ENCODE measurements around the gene OXCT2.
"Not testable (repeated sequence)": the region's sequence is repeated elsewhere in the genome, so short reads cannot be mapped to it uniquely, and the experiment has no call there.

Gene OXCT2

DNA sequence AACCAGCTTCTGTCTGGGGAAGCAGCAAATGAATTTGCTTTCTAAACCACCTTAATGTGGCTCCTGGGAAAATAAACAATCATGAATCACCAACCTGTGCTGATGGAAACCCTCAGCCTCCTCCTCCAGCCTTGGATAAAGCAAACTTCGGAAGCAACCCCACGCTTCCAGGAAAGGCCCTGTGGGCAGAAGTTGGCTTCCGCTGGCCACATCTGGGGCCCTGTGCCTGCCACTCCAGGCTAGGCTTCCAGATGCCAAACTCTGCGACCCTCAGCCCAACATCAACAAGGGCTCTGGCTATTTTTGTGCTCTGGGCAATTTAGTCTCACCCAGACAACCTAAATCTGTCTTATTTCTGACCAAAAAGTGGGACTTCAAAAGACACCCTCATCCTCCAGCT is 6.2 kb upstream of the OXCT2 start:
- H3K4me3 Mint-ChIP-seq: no peak overlapping the region
- no peaks in the 10 kb centered on the region for H3K36me3 Mint-ChIP-seq (ENCODE audit: low read depth)
- H3K9me3 Mint-ChIP-seq: no peaks in the 10 kb centered on the region
- peaks cover 11% of the 10 kb centered on the region for H3K27me3 Mint-ChIP-seq
- H3K27ac Mint-ChIP-seq: no peak overlapping the region
- H3K4me1 Mint-ChIP-seq (ENCODE audit: low read depth): no peaks in the 10 kb centered on the region

DNA sequence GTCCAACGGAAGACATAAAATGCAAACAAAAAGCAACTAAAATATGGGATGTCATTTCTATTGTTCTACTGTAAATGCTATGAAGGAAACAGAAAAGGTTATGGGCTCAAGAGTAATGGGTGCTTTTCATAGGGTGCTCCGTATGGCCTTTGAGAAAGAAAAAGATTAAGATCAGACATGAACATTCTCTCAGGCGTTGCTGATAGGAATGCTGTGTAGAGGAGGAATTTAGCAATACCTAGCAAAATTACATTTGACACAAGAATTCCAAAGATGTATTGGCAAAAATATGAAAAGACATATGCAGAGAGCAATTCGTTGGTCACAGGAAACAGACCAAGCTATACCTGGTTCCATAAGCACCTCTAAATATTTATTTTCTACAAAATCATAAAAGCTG is 5.7 kb upstream of the OXCT2 start:
- H3K9me3 Mint-ChIP-seq: no peaks in the 10 kb centered on the region
- no peaks in the 10 kb centered on the region for H3K4me1 Mint-ChIP-seq (ENCODE audit: low read depth)
- H3K27ac Mint-ChIP-seq: no peak overlapping the region
- H3K4me3 Mint-ChIP-seq: no peak overlapping the region
- peaks cover 11% of the 10 kb centered on the region for H3K27me3 Mint-ChIP-seq
- H3K36me3 Mint-ChIP-seq (ENCODE audit: low read depth): no peaks in the 10 kb centered on the region

DNA sequence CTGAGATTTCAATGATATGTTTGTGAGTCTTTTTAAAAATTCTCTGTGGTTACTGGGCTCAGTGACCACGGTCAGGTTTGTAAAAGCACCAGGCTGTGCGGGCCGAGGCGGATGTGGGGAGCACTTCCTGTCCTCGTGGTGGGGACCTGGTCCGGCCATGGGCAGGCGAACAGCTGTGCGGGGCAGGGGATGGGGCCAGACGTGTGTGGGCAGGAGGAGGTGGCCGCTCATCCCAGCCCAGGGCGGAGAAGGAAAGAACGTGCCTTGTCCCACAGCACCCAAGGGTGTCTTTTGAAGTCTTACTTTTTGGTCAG is 5.2 kb upstream of the OXCT2 start:
- Mint-ChIP-seq H3K4me1 (ENCODE audit: low read depth) (no peaks in the 10 kb centered on the region), H3K9me3 (no peaks in the 10 kb centered on the region), H3K36me3 (ENCODE audit: low read depth) (no peaks in the 10 kb centered on the region), H3K27me3 (peaks cover 11% of the 10 kb centered on the region), H3K27ac (no peak overlapping the region), H3K4me3 (no peak overlapping the region)

DNA sequence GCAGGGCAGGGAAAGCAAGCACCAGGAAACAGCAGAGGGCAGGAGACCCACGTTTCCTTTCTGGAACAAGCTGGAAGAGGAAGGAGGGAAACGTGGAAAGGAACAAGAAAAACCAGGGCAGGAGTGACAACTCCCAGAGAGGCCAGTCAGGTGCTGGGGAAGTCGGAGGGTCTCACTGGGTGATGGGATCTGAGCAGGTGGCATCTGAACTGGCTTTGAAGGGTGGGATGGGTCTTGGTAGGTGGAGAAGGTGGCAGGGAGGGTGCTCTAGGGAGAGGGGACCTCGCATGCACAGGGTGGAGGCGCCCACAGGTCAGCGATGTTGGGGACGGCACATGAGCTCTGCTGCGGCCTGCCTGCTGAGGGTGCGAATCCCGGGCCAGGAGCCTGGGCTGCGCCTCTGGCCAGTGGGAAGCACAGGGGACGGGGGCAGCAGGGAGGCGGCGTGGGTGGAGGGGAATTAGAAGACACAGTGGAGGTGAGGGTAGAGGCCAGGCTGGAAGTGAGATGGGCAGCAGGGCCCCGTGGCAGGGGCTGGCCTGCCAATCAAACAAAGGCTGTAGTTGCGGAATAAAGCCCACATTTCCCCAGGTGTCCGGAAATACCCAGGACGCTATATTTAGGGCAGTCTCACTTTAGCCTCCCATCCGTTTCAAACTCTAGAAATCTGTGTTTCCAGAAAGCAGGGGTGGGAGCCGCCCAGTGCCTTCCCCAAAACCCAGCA is 4.7 kb upstream of the OXCT2 start:
- not testable (repeated sequence) for H3K36me3 Mint-ChIP-seq (ENCODE audit: low read depth); H3K9me3 Mint-ChIP-seq; H3K27ac Mint-ChIP-seq; H3K4me1 Mint-ChIP-seq (ENCODE audit: low read depth); H3K4me3 Mint-ChIP-seq
- H3K27me3 Mint-ChIP-seq: peaks cover 11% of the 10 kb centered on the region

DNA sequence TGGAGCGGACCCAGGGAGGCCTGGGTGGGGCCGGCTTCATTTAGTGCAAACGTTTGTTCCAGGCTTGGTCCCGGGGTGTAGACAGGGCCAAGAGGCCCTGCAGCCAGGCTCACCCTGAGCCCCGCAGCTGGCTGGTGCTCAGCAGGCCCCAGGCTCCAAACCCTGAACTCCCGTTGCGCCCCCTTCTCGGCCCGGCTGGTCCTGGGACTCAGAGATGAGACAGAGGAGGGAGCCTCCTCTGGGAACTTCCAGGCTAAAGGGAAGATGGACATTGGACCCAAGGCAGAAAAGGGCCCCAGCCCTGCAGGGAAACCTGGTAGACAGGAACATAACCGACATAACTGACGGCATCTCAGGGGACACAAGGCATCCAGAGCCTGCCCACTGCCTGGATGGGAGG is 4.0 kb upstream of the OXCT2 start:
- H3K27me3 Mint-ChIP-seq: peaks cover 11% of the 10 kb centered on the region
- H3K4me1 Mint-ChIP-seq (ENCODE audit: low read depth); H3K4me3 Mint-ChIP-seq; H3K9me3 Mint-ChIP-seq; H3K27ac Mint-ChIP-seq; H3K36me3 Mint-ChIP-seq (ENCODE audit: low read depth): not testable (repeated sequence)

GRCh38 chr1:39773369-39773979 is 2.3 kb upstream of the OXCT2 start:
- H3K4me1 Mint-ChIP-seq (ENCODE audit: low read depth); H3K9me3 Mint-ChIP-seq; H3K27ac Mint-ChIP-seq; H3K4me3 Mint-ChIP-seq; H3K36me3 Mint-ChIP-seq (ENCODE audit: low read depth); H3K27me3 Mint-ChIP-seq: not testable (repeated sequence)

GRCh38 chr1:39770100-39771021 is 787 bp downstream of the OXCT2 start:
- peak overlapping the region; percentile 77 for H3K27ac Mint-ChIP-seq
- H3K9me3 Mint-ChIP-seq; H3K4me1 Mint-ChIP-seq (ENCODE audit: low read depth); H3K36me3 Mint-ChIP-seq (ENCODE audit: low read depth); H3K27me3 Mint-ChIP-seq: not testable (repeated sequence)
- peak overlapping the region; percentile 72 for H3K4me3 Mint-ChIP-seq

DNA sequence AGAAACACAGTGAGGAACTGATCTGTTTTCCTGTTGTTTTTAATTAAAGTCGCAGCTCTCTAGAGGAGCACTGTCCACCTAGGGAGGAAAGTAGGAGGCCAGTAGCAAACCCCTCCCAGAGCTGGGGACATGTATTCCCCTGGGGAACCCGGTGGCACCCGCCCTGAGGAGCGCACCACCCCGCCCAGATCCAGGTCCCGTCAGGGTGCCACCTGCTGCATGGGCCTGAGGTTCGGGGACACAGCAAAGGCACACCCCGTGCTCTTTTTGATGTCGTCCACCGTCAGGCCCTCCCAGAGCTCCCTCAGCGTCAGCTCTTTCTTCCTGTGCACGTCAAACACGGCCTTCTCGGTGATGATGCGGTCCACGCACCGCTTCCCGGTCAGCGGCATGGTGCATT is 1.6 kb downstream of the OXCT2 start:
- not testable (repeated sequence) for H3K27ac Mint-ChIP-seq; H3K4me1 Mint-ChIP-seq (ENCODE audit: low read depth); H3K27me3 Mint-ChIP-seq; H3K4me3 Mint-ChIP-seq; H3K36me3 Mint-ChIP-seq (ENCODE audit: low read depth); H3K9me3 Mint-ChIP-seq

GRCh38 chr1:39766466-39766865 is 4.7 kb downstream of the OXCT2 start:
- H3K4me3 Mint-ChIP-seq; H3K27ac Mint-ChIP-seq; H3K9me3 Mint-ChIP-seq; H3K27me3 Mint-ChIP-seq; H3K4me1 Mint-ChIP-seq (ENCODE audit: low read depth); H3K36me3 Mint-ChIP-seq (ENCODE audit: low read depth): not testable (repeated sequence)

DNA sequence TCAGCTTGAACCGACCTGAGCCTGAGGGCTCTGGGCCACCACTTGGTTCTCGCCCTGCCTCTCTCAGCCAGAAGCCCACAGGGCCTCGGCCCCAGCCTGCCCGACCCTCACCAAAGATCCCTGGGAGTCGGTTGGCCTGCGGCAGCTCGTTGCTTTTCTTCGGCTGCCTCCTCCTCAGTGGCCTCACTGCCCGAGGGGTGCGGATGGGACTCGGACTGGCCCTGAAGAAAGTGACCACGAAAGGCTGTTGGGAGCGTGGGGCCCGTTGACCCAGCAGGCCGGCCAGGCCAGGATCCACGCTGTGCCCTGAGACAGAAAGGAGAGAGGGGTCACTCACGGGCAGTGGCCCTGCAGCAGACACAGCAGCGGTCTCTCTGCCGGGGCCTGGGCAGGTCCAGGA is 6.6 kb downstream of the OXCT2 start:
- H3K36me3 Mint-ChIP-seq (ENCODE audit: low read depth); H3K9me3 Mint-ChIP-seq; H3K27ac Mint-ChIP-seq; H3K27me3 Mint-ChIP-seq; H3K4me3 Mint-ChIP-seq; H3K4me1 Mint-ChIP-seq (ENCODE audit: low read depth): not testable (repeated sequence)

DNA sequence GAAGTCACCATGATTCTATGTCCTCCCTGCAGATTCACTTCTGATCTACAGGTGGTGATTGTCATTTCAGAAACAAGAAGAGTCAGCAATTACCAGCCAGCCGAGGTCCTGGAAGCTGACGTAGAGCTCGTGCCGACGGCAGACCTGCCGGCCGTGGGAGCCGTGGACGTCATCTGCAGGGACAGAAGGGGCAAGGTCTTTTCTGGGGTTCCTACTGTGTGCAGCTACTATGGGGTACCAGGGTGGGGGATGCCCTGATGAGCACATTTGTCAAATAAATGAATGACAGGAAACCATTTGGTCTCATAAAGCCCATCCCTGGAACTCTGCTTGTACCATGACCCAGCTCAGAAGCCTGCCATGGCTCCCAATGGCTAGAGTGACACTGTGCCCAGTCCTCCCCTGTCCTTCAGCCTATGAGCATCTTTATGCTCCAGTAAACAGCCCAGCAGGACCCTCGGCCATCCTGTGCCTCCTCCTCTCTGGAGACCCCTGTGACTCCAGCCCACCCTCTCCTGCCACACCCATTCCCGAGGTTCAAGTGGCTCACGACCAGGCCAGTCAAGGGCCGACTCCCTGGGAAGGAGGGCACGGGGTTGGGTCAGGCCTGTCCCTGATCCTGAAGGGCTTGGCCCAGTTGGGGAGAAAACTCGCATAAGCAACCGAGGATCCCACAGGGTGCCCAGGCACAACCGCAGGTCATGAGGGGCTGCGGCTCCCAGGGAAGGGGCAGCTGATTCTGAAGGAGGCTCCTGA is 7.4 kb downstream of the OXCT2 start:
- H3K27ac Mint-ChIP-seq; H3K9me3 Mint-ChIP-seq; H3K27me3 Mint-ChIP-seq; H3K4me3 Mint-ChIP-seq; H3K4me1 Mint-ChIP-seq (ENCODE audit: low read depth): not testable (repeated sequence)
- H3K36me3 Mint-ChIP-seq (ENCODE audit: low read depth): peaks cover 13% of the 10 kb centered on the region

DNA sequence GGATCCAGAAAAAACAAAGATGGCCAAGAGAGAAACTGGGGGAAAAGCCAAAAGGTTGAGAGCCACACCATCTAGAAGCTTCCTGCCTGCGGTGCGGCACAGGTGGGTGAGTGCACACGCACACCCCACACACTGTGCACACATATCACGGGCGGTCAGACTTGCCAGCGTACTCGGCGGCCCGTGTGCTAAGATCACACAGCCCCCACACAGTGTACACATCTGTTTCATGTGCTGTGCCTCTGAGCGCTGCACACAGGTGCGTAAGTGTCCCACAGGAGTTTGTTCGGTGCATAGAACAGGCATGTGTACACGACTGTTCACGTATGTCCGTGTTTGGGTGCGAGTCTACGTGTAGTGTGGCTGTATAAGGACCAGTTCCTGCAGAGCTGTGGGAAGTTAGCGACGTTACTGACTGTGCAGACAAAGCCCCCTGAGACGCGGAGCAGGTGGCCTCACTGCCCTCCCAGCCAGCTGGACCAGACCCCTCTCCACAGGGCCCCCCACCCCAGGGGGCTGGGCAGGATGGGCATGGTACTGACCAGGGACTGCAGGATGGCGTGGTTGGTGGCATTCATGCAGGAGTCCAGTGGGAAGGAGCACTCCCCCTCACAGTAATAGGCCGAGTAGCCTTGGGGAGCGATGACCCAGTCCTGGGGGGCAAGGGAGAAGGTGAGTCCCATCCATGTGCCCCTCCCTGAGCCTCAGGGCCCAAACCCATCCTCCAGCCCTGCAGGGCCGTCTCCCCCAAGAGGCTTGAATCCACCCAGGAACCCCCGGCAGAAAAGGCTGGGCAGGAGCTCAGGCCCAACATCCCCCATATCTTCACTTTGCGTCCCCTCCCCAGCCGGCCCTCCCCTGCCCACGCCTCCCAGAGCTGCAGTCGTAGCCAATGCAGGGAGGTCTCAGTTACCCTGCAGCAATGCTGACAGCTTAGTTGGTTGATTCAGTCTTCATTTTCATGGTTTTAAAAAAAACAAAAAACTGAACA is 8.3 kb downstream of the OXCT2 start:
- Mint-ChIP-seq H3K9me3 (no peaks in the 10 kb centered on the region), H3K27me3 (no peaks in the 10 kb centered on the region), H3K36me3 (ENCODE audit: low read depth) (peaks cover 20% of the 10 kb centered on the region), H3K4me1 (ENCODE audit: low read depth) (no peaks in the 10 kb centered on the region), H3K4me3 (no peak overlapping the region), H3K27ac (no peak overlapping the region)

DNA sequence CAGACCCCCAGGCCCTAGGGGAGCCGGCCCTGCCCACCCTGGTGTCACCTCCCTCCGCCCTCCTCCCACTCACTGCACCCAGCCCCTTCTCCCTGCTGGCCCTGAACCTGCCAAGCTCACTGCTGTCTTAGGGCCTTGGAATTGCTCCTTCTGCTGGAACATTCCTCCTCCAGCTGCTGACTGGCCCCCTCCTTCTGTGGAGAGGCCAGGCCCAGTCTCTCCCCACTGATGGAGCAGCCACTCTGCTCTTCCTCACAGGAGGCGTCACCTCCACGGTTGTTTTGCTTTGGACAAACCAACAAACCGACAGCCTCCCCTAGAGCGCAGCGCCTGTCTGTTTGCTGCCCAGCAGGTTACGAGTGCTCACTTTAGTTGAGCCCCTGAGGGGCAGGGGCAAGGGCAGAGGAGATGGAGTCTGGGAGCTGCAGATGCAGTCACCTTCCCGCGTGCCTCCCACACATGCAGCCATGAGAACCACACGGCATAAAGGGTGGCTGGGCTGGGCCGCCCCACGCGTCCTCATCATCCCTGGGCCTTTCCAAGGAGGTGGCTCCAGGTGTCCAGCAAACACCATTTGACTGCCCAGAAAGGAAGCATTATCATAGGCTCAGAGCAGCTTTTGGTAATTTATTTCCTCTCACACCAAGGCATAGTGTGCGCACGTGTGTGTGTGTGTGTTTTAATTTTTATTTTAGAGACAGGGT is 9.4 kb downstream of the OXCT2 start:
- no peaks in the 10 kb centered on the region for H3K9me3 Mint-ChIP-seq
- H3K4me3 Mint-ChIP-seq: no peak overlapping the region
- H3K36me3 Mint-ChIP-seq (ENCODE audit: low read depth): peaks cover 31% of the 10 kb centered on the region
- no peaks in the 10 kb centered on the region for H3K27me3 Mint-ChIP-seq
- H3K27ac Mint-ChIP-seq: peak overlapping the region; percentile 47
- no peaks in the 10 kb centered on the region for H3K4me1 Mint-ChIP-seq (ENCODE audit: low read depth)

GRCh38 chr1:39761016-39761415 is 10.1 kb downstream of the OXCT2 start:
- H3K9me3 Mint-ChIP-seq: no peaks in the 10 kb centered on the region
- no peaks in the 10 kb centered on the region for H3K4me1 Mint-ChIP-seq (ENCODE audit: low read depth)
- no peak overlapping the region for H3K4me3 Mint-ChIP-seq
- no peak overlapping the region for H3K27ac Mint-ChIP-seq
- no peaks in the 10 kb centered on the region for H3K27me3 Mint-ChIP-seq
- H3K36me3 Mint-ChIP-seq (ENCODE audit: low read depth): peaks cover 35% of the 10 kb centered on the region
